Upper lobe of left lung (tissue), 4 donors: Measurements from ENCODE around the gene HSPA9.

Experiments
- EP300 ChIP-seq, 4 donors: sonication (generic); formaldehyde crosslinking; IDR thresholded peaks; one replicate each; pipeline ENCODE4 v1.5.1; 2017; ENCODE audit warnings: antibody characterized with exemption in 4 of 4, control low read depth in 2 of 4
- POLR2A ChIP-seq, 4 donors: fragments of 450-650 bp; IDR thresholded peaks; one replicate each; pipeline ENCODE4 v1.5.1; 2016 to 2017; ENCODE audit warnings: antibody characterized with exemption in 4 of 4, mild to moderate bottlenecking in 2 of 4
- TF ChIP-seq, protein P1 (sequence below), 6 experiments: fragments of 450-650 bp in 4 of 6; fragments of 200-600 bp in 2 of 6; sonication (generic) in 2 of 6; IDR thresholded peaks; one replicate each; pipeline ENCODE4 v1.5.1; 2016 to 2019; ENCODE audit warnings: antibody characterized with exemption in 6 of 6

DNA sequence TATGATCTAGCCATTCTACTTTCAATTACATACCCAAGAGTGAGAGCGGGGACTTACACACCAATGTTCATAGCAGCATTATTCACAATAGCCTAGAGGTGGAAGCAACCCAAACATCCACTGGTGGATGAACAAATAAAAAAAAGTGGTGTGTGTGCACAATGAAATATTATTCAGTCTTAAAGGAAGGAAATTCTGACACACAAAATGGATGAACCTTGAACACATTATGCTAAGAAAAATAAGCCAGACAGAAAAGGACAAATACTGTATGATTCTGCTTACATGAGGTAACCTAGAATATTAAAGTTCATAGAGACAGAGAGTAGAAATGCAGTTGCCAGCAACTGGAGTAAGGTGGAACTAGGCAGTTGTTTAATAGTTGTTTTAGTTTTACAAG is 54.2 kb downstream of the HSPA9 start:
- TF ChIP-seq, protein P1, sequence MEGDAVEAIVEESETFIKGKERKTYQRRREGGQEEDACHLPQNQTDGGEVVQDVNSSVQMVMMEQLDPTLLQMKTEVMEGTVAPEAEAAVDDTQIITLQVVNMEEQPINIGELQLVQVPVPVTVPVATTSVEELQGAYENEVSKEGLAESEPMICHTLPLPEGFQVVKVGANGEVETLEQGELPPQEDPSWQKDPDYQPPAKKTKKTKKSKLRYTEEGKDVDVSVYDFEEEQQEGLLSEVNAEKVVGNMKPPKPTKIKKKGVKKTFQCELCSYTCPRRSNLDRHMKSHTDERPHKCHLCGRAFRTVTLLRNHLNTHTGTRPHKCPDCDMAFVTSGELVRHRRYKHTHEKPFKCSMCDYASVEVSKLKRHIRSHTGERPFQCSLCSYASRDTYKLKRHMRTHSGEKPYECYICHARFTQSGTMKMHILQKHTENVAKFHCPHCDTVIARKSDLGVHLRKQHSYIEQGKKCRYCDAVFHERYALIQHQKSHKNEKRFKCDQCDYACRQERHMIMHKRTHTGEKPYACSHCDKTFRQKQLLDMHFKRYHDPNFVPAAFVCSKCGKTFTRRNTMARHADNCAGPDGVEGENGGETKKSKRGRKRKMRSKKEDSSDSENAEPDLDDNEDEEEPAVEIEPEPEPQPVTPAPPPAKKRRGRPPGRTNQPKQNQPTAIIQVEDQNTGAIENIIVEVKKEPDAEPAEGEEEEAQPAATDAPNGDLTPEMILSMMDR (IDR thresholded peaks at IDR 0.05): no peak
- TF ChIP-seq POLR2A (IDR thresholded peaks at IDR 0.05) (no peak), EP300 (IDR thresholded peaks at IDR 0.05) (no peak)
